IMR-90 (cell line): ENCODE data around the gene PEX14. TPM values are rescaled to one million over a fixed set of nuclear protein-coding genes. Genes with fewer than 3 reads are reported as not detected.

ENCODE experiments used
- ATAC-seq: fragments of 200-7000 bp; cut with Tn5 transposase; 2 replicates; pipeline ENCODE4 v1.9.1; 2020; ENCODE audit warnings: low read depth, mild to moderate bottlenecking, moderate library complexity
- BruUV-seq: library from RNA; stranded (reverse); fragments of 400-500 nt; replicated peaks from 2 replicates; lab custom pipeline; 2021; lab: Mats Ljungman, UMichigan
- CTCF ChIA-PET: fragments of 300-600 bp; formaldehyde crosslinking; extraction: SDS; loops from one replicate; lab custom pipeline; 2021; ENCODE audit warnings: antibody characterized with exemption; lab: Yijun Ruan, JAX
- POLR2A ChIA-PET: fragments of 300-600 bp; sonication (Branson Sonifier 250); formaldehyde crosslinking; loops from one replicate; lab custom pipeline; 2022; ENCODE audit warnings: antibody characterized with exemption; ENCODE audit not compliant: unreplicated experiment; lab: Charles Lee
- DNase-seq: peaks from one replicate; pipeline ENCODE4 v3.0.0; 2013
- H2AFZ ChIP-seq: replicated peaks from 2 replicates; pipeline ENCODE3; 2013; ENCODE audit warnings: low read length, mild to moderate bottlenecking; ENCODE audit not compliant: poor library complexity
- H2AK5ac ChIP-seq: 2 replicates; pipeline ENCODE4 v1.6.1; 2013; ENCODE audit warnings: low read depth, low read length, inconsistent platforms
- H2AK9ac ChIP-seq: replicated peaks from 2 replicates; pipeline ENCODE3; 2013; ENCODE audit warnings: mild to moderate bottlenecking, low read depth, low read length, moderate library complexity; ENCODE audit not compliant: poor library complexity
- H2BK120ac ChIP-seq: 2 replicates; pipeline ENCODE4 v1.6.1; 2013; ENCODE audit warnings: low read depth, low read length, inconsistent platforms
- H2BK15ac ChIP-seq: 3 replicates; pipeline ENCODE4 v1.6.1; 2013; ENCODE audit warnings: low read depth, low read length, inconsistent platforms
- H2BK20ac ChIP-seq: 2 replicates; pipeline ENCODE4 v1.6.1; 2013; ENCODE audit warnings: low read depth, mild to moderate bottlenecking, inconsistent platforms, low read length, moderate library complexity
- H2BK5ac ChIP-seq: 2 replicates; pipeline ENCODE4 v1.6.1; 2013; ENCODE audit warnings: mild to moderate bottlenecking, low read depth, low read length, inconsistent platforms; ENCODE audit not compliant: poor library complexity, severe bottlenecking
- H3K14ac ChIP-seq: replicated peaks from 2 replicates; pipeline ENCODE4 v1.6.1; 2013; ENCODE audit warnings: low read depth, low read length, inconsistent platforms
- H3K18ac ChIP-seq: 2 replicates; pipeline ENCODE4 v1.6.1; 2013; ENCODE audit warnings: low read depth, low read length, control low read depth
- H3K23ac ChIP-seq: 2 replicates; pipeline ENCODE4 v1.6.1; 2013; ENCODE audit warnings: low read depth, low read length, inconsistent platforms
- H3K27ac ChIP-seq: 2 replicates; pipeline ENCODE4 v1.5.1; 2013; ENCODE audit warnings: mild to moderate bottlenecking, control low read depth, low read length; ENCODE audit not compliant: insufficient read depth
- H3K27me3 ChIP-seq: 2 replicates; pipeline ENCODE4 v1.6.1; 2013; ENCODE audit warnings: low read length; ENCODE audit not compliant: control insufficient read depth, insufficient read depth
- H3K36me3 ChIP-seq: 2 replicates; pipeline ENCODE4 v1.6.1; 2013; ENCODE audit warnings: low read length, mixed read lengths; ENCODE audit not compliant: control insufficient read depth, insufficient read depth
- H3K4ac ChIP-seq: 2 replicates; pipeline ENCODE4 v1.6.1; 2013; ENCODE audit warnings: low read depth, low read length, inconsistent platforms
- H3K4me1 ChIP-seq: 2 replicates; pipeline ENCODE4 v1.6.1; 2013; ENCODE audit warnings: low read length, mixed read lengths; ENCODE audit not compliant: control insufficient read depth, insufficient read depth
- H3K4me2 ChIP-seq: 2 replicates; pipeline ENCODE4 v1.6.1; 2013; ENCODE audit warnings: low read depth, mild to moderate bottlenecking, control low read depth, low read length, moderate library complexity
- H3K4me3 ChIP-seq: 2 replicates; pipeline ENCODE4 v1.5.1; 2013; ENCODE audit warnings: low read depth, mild to moderate bottlenecking, control low read depth, low read length, moderate library complexity; ENCODE audit not compliant: insufficient read depth
- H3K56ac ChIP-seq: 2 replicates; pipeline ENCODE4 v1.6.1; 2013; ENCODE audit warnings: low read length, inconsistent platforms; ENCODE audit not compliant: insufficient read depth; ENCODE audit errors: extremely low read depth
- H3K79me1 ChIP-seq, 2 experiments: 2 replicates each; pipeline ENCODE4 v1.6.1; 2013; ENCODE audit warnings: low read length in 2 of 2, inconsistent platforms in 1 of 2, low read depth in 1 of 2
- H3K9ac ChIP-seq: 2 replicates; pipeline ENCODE4 v1.6.1; 2013; ENCODE audit warnings: low read depth, low read length, control low read depth
- H3K9me1 ChIP-seq: 2 replicates; pipeline ENCODE4 v1.6.1; 2013; ENCODE audit warnings: low read length, inconsistent platforms; ENCODE audit not compliant: insufficient read depth
- H3K9me3 ChIP-seq: 2 replicates; pipeline ENCODE4 v1.6.1; 2013; ENCODE audit warnings: low read length; ENCODE audit not compliant: control insufficient read depth, insufficient read depth
- H4K20me1 ChIP-seq: 2 replicates; pipeline ENCODE4 v1.6.1; 2013; ENCODE audit warnings: low read length, inconsistent platforms; ENCODE audit not compliant: insufficient read depth
- H4K5ac ChIP-seq: 2 replicates; pipeline ENCODE4 v1.6.1; 2013; ENCODE audit warnings: mild to moderate bottlenecking, low read depth, low read length, control low read depth
- H4K8ac ChIP-seq, 2 experiments: 2 replicates each; pipeline ENCODE4 v1.6.1; 2013; ENCODE audit warnings: low read depth in 2 of 2, low read length in 2 of 2, control low read depth in 1 of 2, inconsistent platforms in 1 of 2
- H4K91ac ChIP-seq: 2 replicates; pipeline ENCODE4 v1.6.1; 2013; ENCODE audit warnings: low read depth, low read length, inconsistent platforms; ENCODE audit not compliant: insufficient read depth
- CEBPB ChIP-seq: IDR thresholded peaks from 2 replicates; pipeline ENCODE4 v1.6.1; 2012; ENCODE audit warnings: low read depth, low read length, improper control_type of control experiment
- RAD21 ChIP-seq: IDR thresholded peaks from 2 replicates; pipeline ENCODE4 v1.6.1; 2012; ENCODE audit warnings: low read length, improper control_type of control experiment
- WGBS, 2 experiments: methylation state at CpG; one replicate each; pipeline versions ENCODE4 v1.1.5 to v1.1.7; 2013; ENCODE audit warnings: missing lambda C conversion rate in 2 of 2; ENCODE audit not compliant: insufficient read length in 1 of 2; ENCODE audit errors: extremely low coverage in 2 of 2; 5-methylcytosine and 5-hydroxymethylcytosine counted together
- dilution Hi-C: fragments of 300-500 bp; cut with HindIII; formaldehyde crosslinking; loops from one replicate; pipeline ENCODE4 v1.14.3; 2018; ENCODE audit warnings: low sequenced_read_pairs; ENCODE audit not compliant: unreplicated experiment
- in situ Hi-C: fragments of 300-500 bp; cut with MboI; formaldehyde crosslinking; loops from 3 replicates; pipeline ENCODE4 v1.14.3; 2019; ENCODE audit warnings: low sequenced_read_pairs, inconsistent platforms, mixed read lengths
- intact Hi-C: fragments of 100-400 bp; cut with micrococcal nuclease; formaldehyde crosslinking; loops from 2 replicates; pipeline ENCODE4 v1.10.0; 2022
- polyA plus RNA-seq, 3 experiments: library from polyadenylated mRNA; depleted of rRNA; stranded (reverse); fragments of >200 nt; gene quantifications; 2 replicates each; pipeline ENCODE4 v1.2.3, GENCODE V29; 2012; ENCODE audit warnings: low replicate concordance in 1 of 3
- total RNA-seq: library from RNA; depleted of rRNA; stranded (reverse); fragments of >200 nt; gene quantifications from 2 replicates; pipeline ENCODE4 v1.2.3, GENCODE V29; 2012

Gene PEX14
- total and polyA plus RNA-seq, 2 of the 4 experiments (the other 2 are of a cell fraction): 9.5 to 22.5 TPM

DNA sequence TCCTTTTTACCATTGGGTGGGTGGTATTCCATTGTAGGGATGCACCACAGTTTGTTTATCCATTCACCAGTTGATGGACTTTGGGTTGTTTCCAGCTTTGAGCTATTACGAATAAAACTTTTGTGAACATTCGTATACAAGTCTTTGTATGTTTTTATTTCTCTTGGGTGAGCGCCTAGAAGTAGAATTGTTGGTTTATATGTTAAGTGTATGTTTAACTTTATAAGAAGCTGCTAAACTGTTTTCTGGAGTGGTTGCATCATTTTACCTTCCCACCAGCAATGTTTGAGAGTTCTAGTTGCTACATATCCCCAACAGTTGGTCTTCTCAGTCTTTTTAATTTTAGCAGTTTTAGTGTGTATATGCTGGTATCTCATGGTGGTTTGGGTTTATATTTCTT is 132.5 kb downstream of the PEX14 start:
- ChIA-PET CTCF (interaction anchor here (1.4 kb wide), 1 partner anchor 11 kb away, joined by 3 read pairs; no protein-coding TSS in a partner anchor), POLR2A (no interaction called here)
- no peak overlapping the region for H3K14ac ChIP-seq
- no peak overlapping the region for H2AK9ac ChIP-seq
- TF ChIP-seq RAD21 (no peak), CEBPB (peak; percentile 90)
- no peak overlapping the region for H3K27ac ChIP-seq
- no peak overlapping the region for H4K91ac ChIP-seq
- H3K9me3 ChIP-seq: no peaks in the 10 kb centered on the region
- dilution Hi-C loops: no loop called here
- no peak overlapping the region for H4K5ac ChIP-seq
- H2AFZ ChIP-seq: no peak overlapping the region
- no peak overlapping the region for H3K23ac ChIP-seq
- in situ Hi-C loops: no loop called here
- peaks cover 3% of the 10 kb centered on the region; the same call in 1 of the 2 replicates for H4K20me1 ChIP-seq
- H3K4me1 ChIP-seq: 0 out of 2 replicates have a peak, but pooled peaks cover 1% of the 10 kb centered on the region
- ATAC-seq (peak; percentile 83), DNase-seq (peak; percentile 90)
- no peak overlapping the region for H3K4me3 ChIP-seq
- intact Hi-C loops: no loop called here
- no peak overlapping the region for H2BK120ac ChIP-seq
- BruUV-seq: no TSS peak
- H2AK5ac ChIP-seq: no peak overlapping the region
- H2BK15ac ChIP-seq: no peak overlapping the region
- no peak overlapping the region for H3K4me2 ChIP-seq
- H3K79me1 ChIP-seq: peaks cover 5 to 12% of the 10 kb centered on the region in 2 experiments; a peak in 3 of 4 replicates
- H3K36me3 ChIP-seq: peaks cover 4% of the 10 kb centered on the region; the same call in 1 of the 2 replicates
- no CpG with 5 or more reads among the region's 3 CpGs for WGBS, 2 experiments
- H3K18ac ChIP-seq: no peak overlapping the region
- H4K8ac ChIP-seq: no peak overlapping the region
- H2BK20ac ChIP-seq: no peak overlapping the region
- no peak overlapping the region for H3K9ac ChIP-seq
- no peak overlapping the region for H3K56ac ChIP-seq
- peaks cover 10% of the 10 kb centered on the region; the same call in 1 of the 2 replicates for H3K9me1 ChIP-seq
- peak overlapping the region; percentile 5 for H2BK5ac ChIP-seq
- H3K4ac ChIP-seq: no peak overlapping the region
- H3K27me3 ChIP-seq: no peaks in the 10 kb centered on the region
